Heart right ventricle (tissue), 16 donors: ENCODE measurements around the gene CFAP161. TPM values are rescaled to one million over a fixed set of nuclear protein-coding genes. Genes with fewer than 3 reads are reported as not detected.

Source experiments
- ATAC-seq, 8 donors: fragments of 200-7000 bp; cut with Tn5 transposase; one replicate each; pipeline ENCODE4 v1.9.1; 2020; ENCODE audit warnings: mild to moderate bottlenecking in 8 of 8, moderate library complexity in 8 of 8, moderate number of reproducible peaks in 1 of 8
- DNase-seq, 2 donors: peaks; one replicate each; pipeline ENCODE4 v3.0.0-alpha.2; 2020
- H3K27ac ChIP-seq, 10 donors: fragments of 200-600 bp; sonication (generic) in 2 of 10; one replicate each; pipeline versions ENCODE4 v1.5.0 to v1.8.0; 2020 to 2022; ENCODE audit warnings: mild to moderate bottlenecking in 3 of 10
- H3K27me3 ChIP-seq, 7 donors: fragments of 200-600 bp; one replicate each; pipeline ENCODE4 v1.8.0; 2021 to 2022; ENCODE audit warnings: mild to moderate bottlenecking in 2 of 7
- H3K36me3 ChIP-seq, 9 donors: fragments of 200-600 bp; sonication (generic) in 1 of 9; one replicate each; pipeline versions ENCODE4 v1.5.0 to v1.8.0; 2020 to 2022; ENCODE audit warnings: mild to moderate bottlenecking in 2 of 9
- H3K4me1 ChIP-seq, 9 donors: fragments of 200-600 bp; sonication (generic) in 1 of 9; one replicate each; pipeline versions ENCODE4 v1.5.0 to v1.8.0; 2020 to 2022; ENCODE audit warnings: mild to moderate bottlenecking in 4 of 9
- H3K4me3 ChIP-seq, 10 donors: fragments of 200-600 bp; sonication (generic) in 2 of 10; one replicate each; pipeline versions ENCODE4 v1.5.0 to v1.8.0; 2020 to 2022; ENCODE audit warnings: mild to moderate bottlenecking in 7 of 10, moderate library complexity in 2 of 10
- H3K9me3 ChIP-seq, 11 donors: fragments of 200-600 bp in 10 of 11; sonication (generic) in 2 of 11; one replicate each; pipeline versions ENCODE4 v1.5.0 to v1.8.0; 2013 to 2022; ENCODE audit warnings: mild to moderate bottlenecking in 2 of 11, control low read depth in 1 of 11, moderate library complexity in 1 of 11
- WGBS, 2 donors: extraction: QIAGEN DNeasy Blood & Tissue Kit; methylation state at CpG; one replicate each; pipeline ENCODE4 v1.1.7; 2013; ENCODE audit warnings: inconsistent platforms in 1 of 2; 5-methylcytosine and 5-hydroxymethylcytosine counted together
- intact Hi-C, 10 donors: fragments of 100-400 bp; cut with DNase I; formaldehyde crosslinking; loops; one replicate each; pipeline versions ENCODE4 v1.11.1 to v1.14.2; 2022
- polyA plus RNA-seq, 2 donors: library from polyadenylated mRNA; stranded (reverse); fragments of 200-250 nt; gene quantifications; one replicate each; pipeline ENCODE4 v1.2.3, GENCODE V29; 2013
- total RNA-seq, 10 donors: library from RNA; stranded (reverse); fragmentation: NEBNext Ultra II Directional in 3 of 10; extraction: Animal tissue kit (Norgen Biotek cat#: 25700) in 3 of 10; gene quantifications; one replicate each; pipeline versions ENCODE4 v1.2.1 to v1.2.4, GENCODE V29; 2021 to 2023
- TF ChIP-seq, protein P1 (sequence below), 9 donors: fragments of 200-600 bp; sonication (generic) in 2 of 9; IDR thresholded peaks; one replicate each; pipeline versions ENCODE4 v1.5.0 to v1.8.0; 2021 to 2022; ENCODE audit warnings: antibody characterized with exemption in 9 of 9, mild to moderate bottlenecking in 5 of 9, moderate library complexity in 1 of 9
- donor health status: Arrhythmogenic right ventricular cardiomyopathy.
- donor health status: ischemic (EF 13 %, LVEDD 7.1; RV severe dilation, severe dysfunction).
- donor health status: healthy with polysubstance abuse.
- donor health status: DM: no; HTN: yes; CAD: no.
- donor health status: DM: no; HTN: no; CAD: no.
- donor health status: ischemic (EF 25% LVEDD 6.9; RV normal size, moderate dysfunction).
- donor health status: ischemic (EF 25% LVEDD 5.7; RV mildly dilated, moderate dysfunction).
- donor health status: healthy.
- donor health status: DM: yes; HTN: yes; CAD: no.
- donor health status: Ischemic cardiomyopathy.
- donor health status: ischemic (EF 35%, LVEDD 5.7; RV mildly dilated, moderate dysfunction).
- donor health status: nonischemic (EF 11% LVEDD 7.7; RV severe dilation, severe dysfunction).
- donor health status: DM: yes; HTN: yes; CAD: no.
- donor health status: PGD.
- donor health status: ischemic (EF 29% LVEDD 5.4; RV normal size, mild dysfunction).
- donor health status: nonischemic (EF 23%, LVEDD 6.1; RV moderate dilation, normal function).

Gene CFAP161
- total and polyA plus RNA-seq, 12 donors = 0.28 to 1.2 (median 0.83) TPM

GRCh38 chr15:81107889-81108288 lies 26.2 kb upstream of the CFAP161 start:
- peak in 1 of 8 donors; percentile 34 for ATAC-seq
- intact Hi-C loops = loop anchor here in 8 of 10 donors (2.0 to 10.0 kb wide), 6 partner anchors 47 to 159 kb away; partner anchors contain the start of gene TLNRD1 (in 2 of the 8)
- 62 to 72% methylated on average over 4 of the region's 4 CpGs for whole genome bisulfite sequencing, 2 donors

GRCh38 chr15:81108427-81108826 lies 25.6 kb upstream of the CFAP161 start:
- H3K4me3 ChIP-seq = no peak overlapping the region
- H3K27ac ChIP-seq = peak overlapping the region in 1 of 10 donors; percentile 33
- ATAC-seq = peak in 1 of 8 donors; percentile 48
- no peak for DNase-seq
- TF ChIP-seq, protein P1, sequence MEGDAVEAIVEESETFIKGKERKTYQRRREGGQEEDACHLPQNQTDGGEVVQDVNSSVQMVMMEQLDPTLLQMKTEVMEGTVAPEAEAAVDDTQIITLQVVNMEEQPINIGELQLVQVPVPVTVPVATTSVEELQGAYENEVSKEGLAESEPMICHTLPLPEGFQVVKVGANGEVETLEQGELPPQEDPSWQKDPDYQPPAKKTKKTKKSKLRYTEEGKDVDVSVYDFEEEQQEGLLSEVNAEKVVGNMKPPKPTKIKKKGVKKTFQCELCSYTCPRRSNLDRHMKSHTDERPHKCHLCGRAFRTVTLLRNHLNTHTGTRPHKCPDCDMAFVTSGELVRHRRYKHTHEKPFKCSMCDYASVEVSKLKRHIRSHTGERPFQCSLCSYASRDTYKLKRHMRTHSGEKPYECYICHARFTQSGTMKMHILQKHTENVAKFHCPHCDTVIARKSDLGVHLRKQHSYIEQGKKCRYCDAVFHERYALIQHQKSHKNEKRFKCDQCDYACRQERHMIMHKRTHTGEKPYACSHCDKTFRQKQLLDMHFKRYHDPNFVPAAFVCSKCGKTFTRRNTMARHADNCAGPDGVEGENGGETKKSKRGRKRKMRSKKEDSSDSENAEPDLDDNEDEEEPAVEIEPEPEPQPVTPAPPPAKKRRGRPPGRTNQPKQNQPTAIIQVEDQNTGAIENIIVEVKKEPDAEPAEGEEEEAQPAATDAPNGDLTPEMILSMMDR (IDR thresholded peaks at IDR 0.05) = peak in 8 of 9 donors; percentile 18 to 69 (median 56)
- intact Hi-C loops = loop anchor here in 5 of 10 donors (2.0 to 10.0 kb wide), 5 partner anchors 46 to 159 kb away; partner anchors contain the start of gene TLNRD1 (in 2 of the 5)
- H3K27me3 ChIP-seq = no peaks in the 10 kb centered on the region
- H3K36me3 ChIP-seq = no peaks in the 10 kb centered on the region
- H3K9me3 ChIP-seq = no peaks in the 10 kb centered on the region
- peaks cover 0 to 24% (median 2%) of the 10 kb centered on the region in 9 donors for H3K4me1 ChIP-seq
- WGBS, 2 donors = 20% methylated on average over 1 of the region's 1 CpG

More at GRCh38 chr15:81107889-81108288, 26.2 kb upstream of the CFAP161 start:
- Histone ChIP-seq H3K4me1 (peaks cover 0 to 24% (median 2%) of the 10 kb centered on the region in 9 donors), H3K36me3 (no peaks in the 10 kb centered on the region), H3K4me3 (no peak overlapping the region), H3K27ac (peak overlapping the region in 1 of 10 donors; percentile 33), H3K9me3 (no peaks in the 10 kb centered on the region), H3K27me3 (no peaks in the 10 kb centered on the region)
- no peak for DNase-seq
- TF ChIP-seq, protein P1 (IDR thresholded peaks at IDR 0.05) = no peak

GRCh38 chr15:81111018-81111417 lies 23.1 kb upstream of the CFAP161 start:
- H3K4me3 ChIP-seq = no peak overlapping the region
- TF ChIP-seq, protein P1 (IDR thresholded peaks at IDR 0.05) = no peak
- H3K27ac ChIP-seq = no peak overlapping the region
- H3K36me3 ChIP-seq = no peaks in the 10 kb centered on the region
- intact Hi-C loops = loop anchor here in 1 of 10 donors (5.0 kb wide), 1 partner anchor 41 kb away; no protein-coding TSS in a partner anchor
- H3K27me3 ChIP-seq = no peaks in the 10 kb centered on the region
- no peaks in the 10 kb centered on the region for H3K9me3 ChIP-seq
- WGBS, 2 donors = 72 to 83% methylated on average over 4 of the region's 4 CpGs
- no peak for DNase-seq
- H3K4me1 ChIP-seq = peaks cover 0 to 37% (median 6%) of the 10 kb centered on the region in 9 donors
- no peak for ATAC-seq

DNA sequence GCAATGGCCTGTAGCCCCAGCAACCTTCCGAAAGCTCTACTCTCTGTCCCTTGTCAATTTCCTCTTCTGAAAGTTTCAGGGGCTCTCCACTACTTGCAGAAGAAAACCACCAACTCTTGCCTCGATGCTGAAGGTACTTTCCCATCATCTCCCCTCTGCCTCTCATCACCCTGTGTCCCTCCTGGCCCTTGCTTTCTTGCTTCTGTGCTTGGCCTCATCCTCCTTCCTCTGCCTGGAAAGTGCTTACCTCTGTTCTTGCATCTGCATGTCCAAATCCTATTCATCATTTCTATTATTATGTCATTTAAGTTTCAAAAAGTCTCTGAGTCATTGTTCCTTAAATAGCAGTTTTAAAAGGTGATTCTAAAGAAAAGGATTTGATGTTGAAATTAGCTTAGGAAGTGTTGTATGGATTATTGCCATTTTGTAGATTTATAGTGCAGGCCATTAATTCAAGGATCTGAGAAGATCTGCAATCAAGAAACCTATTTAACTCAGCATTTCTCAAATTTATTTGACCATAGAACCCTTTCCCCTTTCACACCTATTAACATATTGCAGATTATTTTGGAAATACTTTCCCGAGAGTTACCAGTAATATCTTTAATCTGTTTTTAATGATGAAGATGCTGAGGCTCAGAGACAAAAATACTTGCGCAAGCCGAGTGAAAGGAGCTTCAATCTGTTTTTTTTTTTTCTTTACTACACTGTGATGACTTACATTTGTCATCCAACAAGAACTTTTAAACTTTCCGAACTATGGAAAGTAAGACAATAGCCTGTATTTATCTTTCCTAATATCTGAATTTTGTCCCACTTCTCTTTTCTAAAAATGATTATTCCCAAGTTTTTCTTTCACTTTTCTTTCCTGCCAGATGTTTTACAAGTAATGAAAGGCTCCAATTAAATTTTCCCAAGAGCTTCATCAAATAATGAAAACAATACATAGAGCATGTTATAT lies 22.3 kb upstream of the CFAP161 start:
- Histone ChIP-seq H3K9me3 (no peaks in the 10 kb centered on the region), H3K36me3 (no peaks in the 10 kb centered on the region), H3K4me3 (no peak overlapping the region), H3K27ac (no peak overlapping the region), H3K4me1 (peaks cover 0 to 42% (median 5%) of the 10 kb centered on the region in 9 donors), H3K27me3 (peaks cover 0 to 6% (median 0%) of the 10 kb centered on the region in 7 donors)
- intact Hi-C loops = loop anchor here in 1 of 10 donors (5.0 kb wide), 1 partner anchor 41 kb away; no protein-coding TSS in a partner anchor
- WGBS, 2 donors = 65 to 69% methylated on average over 6 of the region's 6 CpGs
- DNase-seq = no peak
- TF ChIP-seq, protein P1 (IDR thresholded peaks at IDR 0.05) = no peak
- no peak for ATAC-seq
